BLaER1 (cell line): ENCODE measurements around the gene PLAGL2.

Experiments
- H3K27ac ChIP-seq: shearing (Covaris generic); formaldehyde crosslinking; 2 replicates; pipeline ENCODE4 v1.8.1; 2022
- H3K27me3 ChIP-seq: shearing (Covaris generic); formaldehyde crosslinking; 2 replicates; pipeline ENCODE4 v1.8.1; 2022
- H3K36me3 ChIP-seq: shearing (Covaris generic); formaldehyde crosslinking; 2 replicates; pipeline ENCODE4 v1.8.1; 2022
- H3K4me1 ChIP-seq: shearing (Covaris generic); formaldehyde crosslinking; 2 replicates; pipeline ENCODE4 v1.8.1; 2022
- H3K4me2 ChIP-seq: shearing (Covaris generic); formaldehyde crosslinking; 2 replicates; pipeline ENCODE4 v1.8.1; 2022
- H3K4me3 ChIP-seq: shearing (Covaris generic); formaldehyde crosslinking; 2 replicates; pipeline ENCODE4 v1.8.1; 2022
- H3K9ac ChIP-seq: shearing (Covaris generic); formaldehyde crosslinking; 2 replicates; pipeline ENCODE4 v1.8.1; 2022
- H3K9me3 ChIP-seq: shearing (Covaris generic); formaldehyde crosslinking; 2 replicates; pipeline ENCODE4 v1.8.1; 2022
- H4K20me1 ChIP-seq: shearing (Covaris generic); formaldehyde crosslinking; 2 replicates; pipeline ENCODE4 v1.8.1; 2022
- Cebpa-rat ChIP-seq: shearing (Covaris generic); IDR thresholded peaks from 2 replicates; pipeline ENCODE4 v1.8.1; 2022

Gene PLAGL2

GRCh38 chr20:32231847-32232246 is 24.3 kb upstream of the PLAGL2 start:
- Histone ChIP-seq H3K9ac (no peak overlapping the region), H3K27me3 (no peaks in the 10 kb centered on the region), H3K4me2 (no peak overlapping the region), H3K4me1 (no peaks in the 10 kb centered on the region), H3K27ac (no peak overlapping the region), H3K4me3 (no peak overlapping the region), H3K9me3 (no peaks in the 10 kb centered on the region), H4K20me1 (no peaks in the 10 kb centered on the region), H3K36me3 (peaks cover 100% of the 10 kb centered on the region)
- no peak for TF ChIP-seq Cebpa-rat

- Histone ChIP-seq H3K4me3 (no peak overlapping the region), H3K9ac (no peak overlapping the region), H4K20me1 (no peaks in the 10 kb centered on the region), H3K27ac (no peak overlapping the region), H3K9me3 (no peaks in the 10 kb centered on the region), H3K27me3 (no peaks in the 10 kb centered on the region), H3K4me2 (no peak overlapping the region), H3K36me3 (peaks cover 97% of the 10 kb centered on the region), H3K4me1 (no peaks in the 10 kb centered on the region)
- TF ChIP-seq Cebpa-rat, result no peak
Measured at GRCh38 chr20:32231245-32231644, 23.7 kb upstream of the PLAGL2 start.

DNA sequence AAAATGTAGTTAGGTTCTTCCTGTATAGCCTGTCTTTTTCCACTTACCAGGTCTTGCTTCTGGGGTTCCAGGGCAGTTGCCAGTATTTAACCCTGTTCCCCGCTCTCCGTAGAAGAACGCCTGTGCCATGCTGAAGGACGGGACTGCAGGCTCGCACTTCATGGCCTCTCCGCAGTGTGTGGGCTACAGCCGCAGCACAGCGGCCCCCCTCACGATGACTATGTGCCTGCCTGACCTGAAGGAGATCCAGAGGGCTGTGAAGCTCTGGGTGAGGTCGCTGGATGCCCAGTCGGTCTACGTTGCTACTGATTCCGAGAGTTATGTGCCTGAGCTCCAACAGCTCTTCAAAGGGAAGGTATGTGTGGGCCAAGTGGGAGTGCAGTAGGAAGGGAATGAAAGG is 23.2 kb upstream of the PLAGL2 start:
- Histone ChIP-seq H3K9ac (no peak overlapping the region), H3K9me3 (no peaks in the 10 kb centered on the region), H3K4me1 (no peaks in the 10 kb centered on the region), H3K27ac (no peak overlapping the region), H3K4me2 (no peak overlapping the region), H3K27me3 (no peaks in the 10 kb centered on the region), H3K4me3 (no peak overlapping the region), H4K20me1 (no peaks in the 10 kb centered on the region), H3K36me3 (peaks cover 94% of the 10 kb centered on the region)
- TF ChIP-seq Cebpa-rat, result no peak

DNA sequence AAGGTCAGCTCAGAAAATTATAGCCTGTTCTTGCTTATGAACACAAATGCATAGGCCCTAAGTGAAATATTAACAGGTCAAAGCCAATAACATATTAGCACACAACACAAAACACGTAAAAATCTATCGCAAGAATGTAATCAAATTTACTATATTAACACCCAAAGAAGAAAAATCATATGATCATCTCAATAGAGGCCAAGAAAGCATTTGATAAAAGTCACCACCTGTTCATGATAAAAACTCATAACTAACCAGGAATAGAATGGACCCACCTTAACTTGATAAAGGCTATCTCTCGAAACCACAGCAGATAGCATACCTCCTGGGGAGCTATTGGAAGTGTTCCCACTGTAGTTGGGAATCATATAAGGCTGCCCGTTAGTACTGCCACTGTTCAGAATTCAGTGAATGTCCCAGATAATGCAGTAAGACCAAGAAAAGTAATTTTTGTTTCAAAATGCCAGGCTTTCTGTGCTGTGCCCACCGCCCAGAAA is 21.8 kb upstream of the PLAGL2 start:
- Histone ChIP-seq H3K9me3 (no peaks in the 10 kb centered on the region), H3K27ac (no peak overlapping the region), H3K9ac (no peak overlapping the region), H3K4me3 (no peak overlapping the region), H3K4me1 (no peaks in the 10 kb centered on the region), H4K20me1 (no peaks in the 10 kb centered on the region), H3K27me3 (no peaks in the 10 kb centered on the region), H3K4me2 (no peak overlapping the region), H3K36me3 (peaks cover 94% of the 10 kb centered on the region)
- no peak for TF ChIP-seq Cebpa-rat

- Histone ChIP-seq H3K27ac (no peak overlapping the region), H3K4me2 (no peak overlapping the region), H3K4me1 (no peaks in the 10 kb centered on the region), H3K9me3 (no peaks in the 10 kb centered on the region), H3K36me3 (peaks cover 94% of the 10 kb centered on the region), H3K27me3 (no peaks in the 10 kb centered on the region), H3K9ac (no peak overlapping the region; the same call in 1 of the 2 replicates), H3K4me3 (no peak overlapping the region), H4K20me1 (no peaks in the 10 kb centered on the region)
- no peak for TF ChIP-seq Cebpa-rat
Measured at GRCh38 chr20:32227744-32228688, 20.5 kb upstream of the PLAGL2 start.

DNA sequence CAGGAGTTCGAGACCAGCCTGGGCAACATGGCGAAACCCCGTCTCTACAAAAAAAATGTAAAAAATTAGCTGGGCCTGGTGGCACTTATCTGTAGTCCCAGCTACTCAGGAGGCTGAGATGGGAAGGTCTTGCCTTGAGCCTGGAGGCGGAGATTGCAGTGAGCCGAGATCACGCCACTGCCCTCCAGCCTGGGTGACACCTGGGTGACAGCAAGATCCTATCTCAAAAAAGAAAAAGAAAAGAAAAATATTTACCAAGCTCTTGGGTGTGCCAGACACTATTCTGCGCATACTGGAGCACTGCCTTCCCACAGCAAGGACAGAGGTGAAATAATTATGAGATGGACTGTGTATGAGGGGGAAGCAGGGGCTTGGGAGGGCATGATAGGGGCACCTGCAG is 19.8 kb upstream of the PLAGL2 start:
- H3K9ac ChIP-seq, result no peak overlapping the region
- no peaks in the 10 kb centered on the region for H3K4me1 ChIP-seq
- no peaks in the 10 kb centered on the region for H3K9me3 ChIP-seq
- H4K20me1 ChIP-seq, result no peaks in the 10 kb centered on the region
- no peak overlapping the region for H3K4me2 ChIP-seq
- no peaks in the 10 kb centered on the region for H3K27me3 ChIP-seq
- no peak for TF ChIP-seq Cebpa-rat
- H3K4me3 ChIP-seq, result no peak overlapping the region
- H3K36me3 ChIP-seq, result peaks cover 94% of the 10 kb centered on the region
- H3K27ac ChIP-seq, result no peak overlapping the region

- no peak overlapping the region for H3K27ac ChIP-seq
Measured at GRCh38 chr20:32226391-32226790, 18.8 kb upstream of the PLAGL2 start.

DNA sequence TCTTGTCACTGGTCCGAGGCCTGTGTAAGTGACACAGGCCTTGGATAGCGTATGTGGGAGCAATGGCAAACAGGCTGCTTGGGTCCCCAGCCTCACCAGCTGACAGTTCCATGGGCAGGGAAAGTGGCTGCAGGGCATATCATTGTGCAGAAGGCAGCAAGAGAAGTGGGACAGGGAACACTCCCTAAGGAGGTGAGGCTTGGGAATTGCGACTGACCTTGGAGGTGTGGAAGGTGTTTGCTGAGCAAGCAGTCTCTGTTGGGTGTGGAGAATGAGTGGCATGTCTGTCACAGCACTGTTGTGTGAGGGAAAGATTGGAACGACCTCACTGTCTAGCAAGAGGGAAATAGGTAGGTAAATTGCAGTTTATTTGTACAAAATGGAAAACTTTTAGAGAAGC is 16.9 kb upstream of the PLAGL2 start:
- H3K36me3 ChIP-seq, result peaks cover 94% of the 10 kb centered on the region
- H3K9ac ChIP-seq, result no peak overlapping the region
- H3K4me1 ChIP-seq, result no peaks in the 10 kb centered on the region
- no peak overlapping the region for H3K27ac ChIP-seq
- no peak overlapping the region for H3K4me3 ChIP-seq
- no peak for TF ChIP-seq Cebpa-rat
- H3K27me3 ChIP-seq, result no peaks in the 10 kb centered on the region
- no peaks in the 10 kb centered on the region for H3K9me3 ChIP-seq
- no peak overlapping the region for H3K4me2 ChIP-seq
- H4K20me1 ChIP-seq, result no peaks in the 10 kb centered on the region

More at GRCh38 chr20:32226391-32226790, 18.8 kb upstream of the PLAGL2 start:
- TF ChIP-seq Cebpa-rat, result no peak
- no peaks in the 10 kb centered on the region for H3K27me3 ChIP-seq
- H3K9ac ChIP-seq, result no peak overlapping the region
- peaks cover 94% of the 10 kb centered on the region for H3K36me3 ChIP-seq
- no peaks in the 10 kb centered on the region for H3K9me3 ChIP-seq
- no peak overlapping the region for H3K4me3 ChIP-seq
- no peak overlapping the region for H3K4me2 ChIP-seq
- H4K20me1 ChIP-seq, result no peaks in the 10 kb centered on the region
- no peaks in the 10 kb centered on the region for H3K4me1 ChIP-seq

DNA sequence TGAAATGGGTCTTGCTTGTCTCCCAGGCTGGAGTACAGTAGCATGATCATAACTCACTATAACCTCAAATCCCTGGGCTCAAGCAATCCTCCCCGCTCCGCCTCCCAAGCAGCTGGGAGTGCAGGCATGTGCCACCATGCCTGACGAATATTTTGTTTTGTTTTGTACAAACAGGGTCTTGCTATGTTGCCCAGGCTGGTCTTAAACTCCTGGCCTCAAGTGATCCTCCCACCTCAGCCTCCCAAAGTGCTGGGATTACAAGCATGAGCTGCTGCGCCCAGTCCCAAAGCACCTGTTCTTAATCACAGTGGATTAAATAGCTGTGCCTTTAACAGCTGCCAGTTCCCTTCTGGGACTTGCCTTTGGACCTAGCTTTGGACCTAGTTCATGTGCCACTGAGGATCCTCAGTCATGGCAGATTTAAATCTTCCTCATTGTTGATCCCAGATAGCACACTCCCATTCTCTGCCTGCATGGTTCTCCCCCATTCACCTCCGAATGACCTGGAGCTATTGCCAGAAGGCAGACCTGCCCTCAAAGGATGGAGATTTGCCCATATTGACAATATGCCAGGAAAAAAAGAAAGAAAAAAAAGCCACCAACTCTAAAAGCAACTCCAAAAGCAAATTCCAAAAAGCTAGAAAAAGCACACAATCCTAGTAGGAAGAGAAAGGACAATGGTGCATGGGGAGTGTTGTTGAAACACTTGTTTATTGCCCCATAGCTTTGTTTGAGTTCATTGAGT is 10.8 kb upstream of the PLAGL2 start:
- no peaks in the 10 kb centered on the region for H3K9me3 ChIP-seq
- TF ChIP-seq Cebpa-rat, result no peak
- no peaks in the 10 kb centered on the region for H4K20me1 ChIP-seq
- H3K27ac ChIP-seq, result no peak overlapping the region
- H3K36me3 ChIP-seq, result peaks cover 97% of the 10 kb centered on the region
- no peaks in the 10 kb centered on the region for H3K4me1 ChIP-seq
- no peaks in the 10 kb centered on the region for H3K27me3 ChIP-seq
- H3K4me2 ChIP-seq, result no peak overlapping the region
- H3K9ac ChIP-seq, result no peak overlapping the region
- no peak overlapping the region for H3K4me3 ChIP-seq
